ENCODE data around the gene ABR.
"Not testable (repeated sequence)": the region's sequence is repeated elsewhere in the genome, so short reads cannot be mapped to it uniquely, and the experiment has no call there.

The ABR gene

DNA sequence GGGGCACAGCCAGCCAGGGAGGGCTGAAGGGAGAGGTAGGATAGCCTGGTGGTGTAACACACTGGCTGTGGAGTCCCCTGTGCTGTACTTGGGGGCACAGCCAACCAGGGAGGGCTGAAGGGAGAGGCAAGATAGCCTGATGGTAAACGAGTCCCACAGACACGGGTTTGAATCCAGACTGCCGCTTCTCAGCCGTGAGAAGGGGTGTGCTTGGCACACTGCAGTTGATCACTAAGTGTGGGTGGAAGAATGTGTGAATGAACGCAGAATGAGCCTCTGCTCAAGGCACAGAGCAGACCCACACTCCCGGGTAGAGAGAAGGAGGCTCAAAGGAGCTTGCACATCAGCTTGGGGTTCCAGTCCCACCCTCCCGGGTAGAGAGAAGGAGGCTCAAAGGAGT, 111.4 kb downstream of the ABR start:
- no peak overlapping the region for H3K4me3 ChIP-seq (ENCODE audit: low read depth, low read length)
- no peak for DNase-seq (ENCODE audit: low read depth)
- TF ChIP-seq, protein P1, sequence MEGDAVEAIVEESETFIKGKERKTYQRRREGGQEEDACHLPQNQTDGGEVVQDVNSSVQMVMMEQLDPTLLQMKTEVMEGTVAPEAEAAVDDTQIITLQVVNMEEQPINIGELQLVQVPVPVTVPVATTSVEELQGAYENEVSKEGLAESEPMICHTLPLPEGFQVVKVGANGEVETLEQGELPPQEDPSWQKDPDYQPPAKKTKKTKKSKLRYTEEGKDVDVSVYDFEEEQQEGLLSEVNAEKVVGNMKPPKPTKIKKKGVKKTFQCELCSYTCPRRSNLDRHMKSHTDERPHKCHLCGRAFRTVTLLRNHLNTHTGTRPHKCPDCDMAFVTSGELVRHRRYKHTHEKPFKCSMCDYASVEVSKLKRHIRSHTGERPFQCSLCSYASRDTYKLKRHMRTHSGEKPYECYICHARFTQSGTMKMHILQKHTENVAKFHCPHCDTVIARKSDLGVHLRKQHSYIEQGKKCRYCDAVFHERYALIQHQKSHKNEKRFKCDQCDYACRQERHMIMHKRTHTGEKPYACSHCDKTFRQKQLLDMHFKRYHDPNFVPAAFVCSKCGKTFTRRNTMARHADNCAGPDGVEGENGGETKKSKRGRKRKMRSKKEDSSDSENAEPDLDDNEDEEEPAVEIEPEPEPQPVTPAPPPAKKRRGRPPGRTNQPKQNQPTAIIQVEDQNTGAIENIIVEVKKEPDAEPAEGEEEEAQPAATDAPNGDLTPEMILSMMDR (IDR thresholded peaks at IDR 0.05; ENCODE audit: control insufficient read depth, extremely low read depth, insufficient read depth): no peak

GRCh38 chr17:1067282-1067956, 112.4 kb downstream of the ABR start:
- TF ChIP-seq, protein P1 (IDR thresholded peaks at IDR 0.05; ENCODE audit: control insufficient read depth, extremely low read depth, insufficient read depth): no peak
- no peak for DNase-seq (ENCODE audit: low read depth)

DNA sequence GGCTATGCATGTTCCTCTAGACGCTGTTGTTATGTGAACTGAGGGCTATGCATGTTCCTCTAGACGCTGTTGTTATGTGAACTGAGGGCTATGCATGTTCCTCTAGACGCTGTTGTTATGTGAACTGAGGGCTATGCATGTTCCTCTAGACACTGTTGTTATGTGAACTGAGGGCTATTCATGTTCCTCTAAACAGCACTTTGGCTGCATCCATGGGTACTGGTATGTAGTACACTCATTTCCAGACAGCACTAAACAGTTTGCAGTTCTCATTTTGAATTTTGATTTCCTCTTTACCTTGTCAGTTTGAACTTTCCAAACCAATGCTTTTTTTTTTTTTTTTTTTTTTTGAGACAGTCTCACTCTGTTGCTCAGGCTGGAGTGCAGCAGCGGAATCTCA, 114.4 kb downstream of the ABR start:
- not testable (repeated sequence) for H3K4me3 ChIP-seq (ENCODE audit: low read depth, low read length); DNase-seq (ENCODE audit: low read depth)

More at GRCh38 chr17:1067282-1067956, 112.4 kb downstream of the ABR start:
- H3K4me3 ChIP-seq (ENCODE audit: low read depth, low read length): no peak overlapping the region

GRCh38 chr17:1060991-1061390, 118.8 kb downstream of the ABR start:
- no peak for DNase-seq (ENCODE audit: low read depth)
- no peak overlapping the region for H3K4me3 ChIP-seq (ENCODE audit: low read depth, low read length)
- TF ChIP-seq, protein P1 (IDR thresholded peaks at IDR 0.05; ENCODE audit: control insufficient read depth, extremely low read depth, insufficient read depth): no peak

GRCh38 chr17:1059131-1059795, 120.5 kb downstream of the ABR start:
- DNase-seq (ENCODE audit: low read depth): no peak
- no peak overlapping the region for H3K4me3 ChIP-seq (ENCODE audit: low read depth, low read length)
- TF ChIP-seq, protein P1 (IDR thresholded peaks at IDR 0.05; ENCODE audit: control insufficient read depth, extremely low read depth, insufficient read depth): no peak

- no peak overlapping the region for H3K4me3 ChIP-seq (ENCODE audit: low read depth, low read length)
- DNase-seq (ENCODE audit: low read depth): no peak
Measured at GRCh38 chr17:1058423-1059130, 121.2 kb downstream of the ABR start.

GRCh38 chr17:1056761-1057160, 123.0 kb downstream of the ABR start:
- TF ChIP-seq, protein P1 (IDR thresholded peaks at IDR 0.05; ENCODE audit: control insufficient read depth, extremely low read depth, insufficient read depth): no peak
- no peak for DNase-seq (ENCODE audit: low read depth)
- H3K4me3 ChIP-seq (ENCODE audit: low read depth, low read length): no peak overlapping the region

More at GRCh38 chr17:1058423-1059130, 121.2 kb downstream of the ABR start:
- TF ChIP-seq, protein P1 (IDR thresholded peaks at IDR 0.05; ENCODE audit: control insufficient read depth, extremely low read depth, insufficient read depth): peak; percentile 65

All from LNCaP clone FGC (cell line).